Endothelial cell of umbilical vein (primary cell): ENCODE measurements around the gene ZNF362. TPM values are rescaled to one million over a fixed set of nuclear protein-coding genes. Genes with fewer than 3 reads are reported as not detected.

Experiments used
- BruUV-seq: library from RNA; stranded (reverse); fragments of 400-500 nt; replicated peaks from 2 replicates; lab custom pipeline; 2021; lab: Mats Ljungman, UMichigan
- CTCF ChIA-PET: fragments of 300-600, 350-600 bp; sonication (Branson Sonifier 250); formaldehyde crosslinking; loops from one replicate; lab custom pipeline; 2021; ENCODE audit warnings: antibody characterized with exemption, inconsistent platforms; lab: Charles Lee
- POLR2A ChIA-PET: fragments of 300-600, 350-600 bp; sonication (Branson Sonifier 250); formaldehyde crosslinking; loops from one replicate; lab custom pipeline; 2021; ENCODE audit warnings: antibody characterized with exemption, inconsistent platforms; lab: Charles Lee
- DNase-seq: peaks from one replicate; pipeline ENCODE4 v3.0.0-alpha.2; 2011; ENCODE audit warnings: low read depth, low spot score
- FAIRE-seq: peaks from 2 replicates; lab custom pipeline; 2011; peaks lifted over from hg19 to GRCh38; lab: Jason Lieb, UNC
- H2AFZ ChIP-seq: 2 replicates; pipeline ENCODE4 v1.6.0; 2012; ENCODE audit warnings: low read depth, low read length, control low read depth, inconsistent platforms
- H3K27ac ChIP-seq: 2 replicates; pipeline ENCODE4 v1.5.1; 2011; ENCODE audit warnings: low read depth, mild to moderate bottlenecking, control low read depth, low read length, moderate library complexity; ENCODE audit not compliant: insufficient read depth
- H3K27me3 ChIP-seq, 2 experiments: 2 replicates each; pipeline versions ENCODE4 v1.6.0 to v1.6.1; 2011; ENCODE audit warnings: low read length in 2 of 2, mixed read lengths in 1 of 2; ENCODE audit not compliant: control insufficient read depth in 2 of 2, insufficient read depth in 2 of 2
- H3K36me3 ChIP-seq, 2 experiments: 2 replicates in 1 of 2; 3 replicates in 1 of 2; pipeline ENCODE4 v1.5.1; 2011; ENCODE audit warnings: low read length in 2 of 2, mild to moderate bottlenecking in 1 of 2, moderate library complexity in 1 of 2; ENCODE audit not compliant: control insufficient read depth in 2 of 2, insufficient read depth in 2 of 2; ENCODE audit errors: extremely low read depth in 1 of 2
- H3K4me1 ChIP-seq: 3 replicates; pipeline ENCODE4 v1.5.1; 2011; ENCODE audit warnings: mild to moderate bottlenecking, low read length; ENCODE audit not compliant: control insufficient read depth, insufficient read depth; ENCODE audit errors: extremely low read depth
- H3K4me2 ChIP-seq: 2 replicates; pipeline ENCODE4 v1.6.1; 2011; ENCODE audit warnings: low read length, control low read depth, mixed read lengths; ENCODE audit not compliant: insufficient read depth
- H3K4me3 ChIP-seq, 3 experiments: fragments of 200-600 bp in 1 of 3; sonication (generic), shearing (Covaris generic) in 1 of 3; replicated peaks in 1 of 3; 2 replicates each; pipeline ENCODE4 v1.5.1; 2011 to 2016; ENCODE audit warnings: control low read depth in 3 of 3, low read length in 3 of 3, mild to moderate bottlenecking in 2 of 3, inconsistent platforms in 1 of 3, low read depth in 1 of 3, moderate library complexity in 1 of 3; ENCODE audit not compliant: insufficient read depth in 1 of 3
- H3K79me2 ChIP-seq: 2 replicates; pipeline ENCODE4 v1.6.0; 2012; ENCODE audit warnings: low read length, inconsistent platforms; ENCODE audit not compliant: control insufficient read depth, insufficient read depth
- H3K9ac ChIP-seq: replicated peaks from 2 replicates; pipeline ENCODE3; 2011; ENCODE audit warnings: low read length, control low read depth; ENCODE audit not compliant: insufficient read depth; ENCODE audit errors: extremely low read depth
- H3K9me1 ChIP-seq: replicated peaks from 3 replicates; pipeline ENCODE4 v1.6.0; 2011; ENCODE audit warnings: mild to moderate bottlenecking, low read length; ENCODE audit not compliant: control insufficient read depth, insufficient read depth; ENCODE audit errors: extremely low read depth
- H3K9me3 ChIP-seq: replicated peaks from 2 replicates; pipeline ENCODE4 v1.5.1; 2012; ENCODE audit warnings: low read length, inconsistent platforms; ENCODE audit not compliant: control insufficient read depth, insufficient read depth
- H4K20me1 ChIP-seq: replicated peaks from 2 replicates; pipeline ENCODE3; 2011; ENCODE audit warnings: mild to moderate bottlenecking, low read length; ENCODE audit not compliant: control insufficient read depth, insufficient read depth; ENCODE audit errors: extremely low read depth
- EZH2 ChIP-seq: IDR thresholded peaks from 2 replicates; pipeline ENCODE4 v1.6.1; 2012; ENCODE audit warnings: borderline replicate concordance, low read depth, mild to moderate bottlenecking, moderate library complexity, low read length, inconsistent platforms; ENCODE audit not compliant: severe bottlenecking
- FOS ChIP-seq: IDR thresholded peaks from 2 replicates; pipeline ENCODE4 v1.6.1; 2011; ENCODE audit warnings: mild to moderate bottlenecking, low read length, moderate library complexity, borderline replicate concordance; ENCODE audit not compliant: insufficient read depth
- GATA2 ChIP-seq: IDR thresholded peaks from 2 replicates; pipeline ENCODE4 v1.7.0; 2011; ENCODE audit warnings: low read depth, mild to moderate bottlenecking, moderate library complexity, mixed read lengths, low read length; ENCODE audit not compliant: insufficient read length, insufficient read depth
- JUN ChIP-seq: IDR thresholded peaks from 2 replicates; pipeline ENCODE4 v1.6.1; 2011; ENCODE audit warnings: borderline replicate concordance, low read depth; ENCODE audit not compliant: insufficient read length, insufficient read depth
- MAX ChIP-seq: IDR thresholded peaks from 2 replicates; pipeline ENCODE4 v1.6.1; 2011; ENCODE audit not compliant: insufficient read depth, insufficient read length
- MYC ChIP-seq: IDR thresholded peaks from one replicate; pipeline ENCODE4 v1.6.1; 2011; ENCODE audit warnings: mild to moderate bottlenecking, low read depth, low read length
- POLR2A ChIP-seq: IDR thresholded peaks from 2 replicates; pipeline ENCODE4 v1.6.1; 2012; ENCODE audit warnings: low read depth, mild to moderate bottlenecking, control low read depth, low read length
- POLR2AphosphoS5 ChIP-seq: IDR thresholded peaks from 2 replicates; pipeline ENCODE4 v1.6.1; 2012; ENCODE audit warnings: low read depth, mild to moderate bottlenecking, control low read depth, low read length, moderate library complexity; ENCODE audit not compliant: insufficient read depth
- dilution Hi-C: fragments of 300-500 bp; cut with MboI; formaldehyde crosslinking; loops from one replicate; pipeline ENCODE4 v1.15.0; 2019; ENCODE audit warnings: low sequenced_read_pairs; ENCODE audit not compliant: extremely low pct_ligation_motif_present
- intact Hi-C: fragments of 100-400 bp; cut with micrococcal nuclease; formaldehyde crosslinking; loops from one replicate; pipeline ENCODE4 v1.10.0; 2022
- polyA plus RNA-seq, 4 experiments: library from polyadenylated mRNA; depleted of rRNA in 3 of 4; stranded (reverse) in 3 of 4; unstranded in 1 of 4; fragments of >200 nt; gene quantifications; 2 replicates each; pipeline versions ENCODE4 v1.2.1 to v1.2.3, GENCODE V29; 2011 to 2012; ENCODE audit warnings: missing spikeins in 1 of 4
- total RNA-seq: library from RNA; stranded (reverse); gene quantifications from 2 replicates; pipeline ENCODE4 v1.2.3, GENCODE V29; 2021
- TF ChIP-seq, protein P1 (sequence below), 2 donors: IDR thresholded peaks; 1 replicate in 1 of 2; 2 replicates in 1 of 2; pipeline ENCODE4 v1.5.1; 2011; ENCODE audit warnings: low read length in 2 of 2, mild to moderate bottlenecking in 2 of 2, moderate library complexity in 2 of 2, control low read depth in 1 of 2, inconsistent platforms in 1 of 2, low read depth in 1 of 2; ENCODE audit not compliant: insufficient read depth in 1 of 2; ENCODE audit errors: extremely low read depth in 1 of 2

ZNF362 gene
- total and polyA plus RNA-seq, 2 donors (not counting 3 experiments of a cell fraction or from before 2014, with no cell fraction given): 28.4 to 35.3 TPM

GRCh38 chr1:33255347-33256220 lies 708 bp upstream of the ZNF362 start:
- H3K4me2 ChIP-seq: peak overlapping the region; percentile 44
- intact Hi-C loops (loop anchor here (1.0 to 5.0 kb wide), 5 partner anchors 37 to 217 kb away; partner anchors contain the start of gene ZSCAN20), dilution Hi-C loops (no loop called here)
- no TSS peak for BruUV-seq
- H3K27me3 ChIP-seq: peaks cover 0 to 2% of the 10 kb centered on the region in 2 experiments
- H3K9ac ChIP-seq: peak overlapping the region; percentile 61
- POLR2A ChIA-PET: no interaction called here
- DNase-seq: peak; percentile 28
- H3K9me1 ChIP-seq: no peaks in the 10 kb centered on the region
- CTCF ChIA-PET: interaction anchor here (0.7 kb wide), 1 partner anchor 42 kb away, joined by 3 read pairs; no protein-coding TSS in a partner anchor
- no peaks in the 10 kb centered on the region for H3K36me3 ChIP-seq
- peak overlapping the region; percentile 13 for H3K27ac ChIP-seq
- H3K9me3 ChIP-seq: no peaks in the 10 kb centered on the region
- FAIRE-seq: no peak
- no peaks in the 10 kb centered on the region for H4K20me1 ChIP-seq
- peak overlapping the region; percentile 41 for H2AFZ ChIP-seq
- TF ChIP-seq JUN: no peak
- no peak for TF ChIP-seq FOS
- TF ChIP-seq POLR2AphosphoS5: no peak
- no peak for TF ChIP-seq POLR2A
- no peak for TF ChIP-seq MAX
- no peak for TF ChIP-seq MYC
- TF ChIP-seq, protein P1, sequence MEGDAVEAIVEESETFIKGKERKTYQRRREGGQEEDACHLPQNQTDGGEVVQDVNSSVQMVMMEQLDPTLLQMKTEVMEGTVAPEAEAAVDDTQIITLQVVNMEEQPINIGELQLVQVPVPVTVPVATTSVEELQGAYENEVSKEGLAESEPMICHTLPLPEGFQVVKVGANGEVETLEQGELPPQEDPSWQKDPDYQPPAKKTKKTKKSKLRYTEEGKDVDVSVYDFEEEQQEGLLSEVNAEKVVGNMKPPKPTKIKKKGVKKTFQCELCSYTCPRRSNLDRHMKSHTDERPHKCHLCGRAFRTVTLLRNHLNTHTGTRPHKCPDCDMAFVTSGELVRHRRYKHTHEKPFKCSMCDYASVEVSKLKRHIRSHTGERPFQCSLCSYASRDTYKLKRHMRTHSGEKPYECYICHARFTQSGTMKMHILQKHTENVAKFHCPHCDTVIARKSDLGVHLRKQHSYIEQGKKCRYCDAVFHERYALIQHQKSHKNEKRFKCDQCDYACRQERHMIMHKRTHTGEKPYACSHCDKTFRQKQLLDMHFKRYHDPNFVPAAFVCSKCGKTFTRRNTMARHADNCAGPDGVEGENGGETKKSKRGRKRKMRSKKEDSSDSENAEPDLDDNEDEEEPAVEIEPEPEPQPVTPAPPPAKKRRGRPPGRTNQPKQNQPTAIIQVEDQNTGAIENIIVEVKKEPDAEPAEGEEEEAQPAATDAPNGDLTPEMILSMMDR (IDR thresholded peaks at IDR 0.05; ENCODE audit: extremely low read depth in 1 of 2, insufficient read depth in 1 of 2, low read depth in 1 of 2, low read length in 2 of 2): no peak
- no peak for TF ChIP-seq GATA2
- TF ChIP-seq EZH2: no peak
- H3K4me3 ChIP-seq: peak overlapping the region in 1 of 3 experiments; percentile 81
- peaks cover 12% of the 10 kb centered on the region for H3K4me1 ChIP-seq
- H3K79me2 ChIP-seq: peaks cover 15% of the 10 kb centered on the region
